K562 (cell line): ENCODE data around the gene KLHL12. TPM values are rescaled to one million over a fixed set of nuclear protein-coding genes. Genes with fewer than 3 reads are reported as not detected.

ENCODE experiments used
- ATAC-seq: fragments of 200-7000 bp; cut with Tn5 transposase; 3 replicates; pipeline ENCODE4 v1.9.1; 2020; ENCODE audit warnings: moderate library complexity
- BruUV-seq: library from RNA; stranded (reverse); fragments of 400-500 nt; replicated peaks from 2 replicates; lab custom pipeline; 2021; lab: Mats Ljungman, UMichigan
- CTCF ChIA-PET: fragments of 300-600 bp; formaldehyde crosslinking; extraction: SDS; loops from one replicate; lab custom pipeline; 2021; ENCODE audit warnings: low intra/inter-chr PET ratio; lab: Yijun Ruan, JAX
- POLR2A ChIA-PET: fragments of 300-600, 350-650 bp; sonication (Branson Sonifier 250); formaldehyde crosslinking; extraction: SDS; loops from one replicate; lab custom pipeline; 2021; ENCODE audit warnings: antibody characterized with exemption, inconsistent platforms; lab: Yijun Ruan, JAX
- DNase-seq, 4 experiments: peaks; one replicate each; pipeline versions ENCODE4 v3.0.0 to v3.0.0-alpha.2; 2011 to 2018; ENCODE audit warnings: low spot score in 3 of 4, mixed read lengths in 3 of 4; ENCODE audit errors: extremely low read depth in 1 of 4
- FAIRE-seq: peaks from 2 replicates; lab custom pipeline; 2011; peaks lifted over from hg19 to GRCh38; lab: Jason Lieb, UNC
- H2AFZ ChIP-seq: 2 replicates; pipeline ENCODE4 v1.6.0; 2011; ENCODE audit warnings: low read depth, low read length, control low read depth, inconsistent platforms
- H3K27ac ChIP-seq: fragments of 200-600 bp; 3 replicates; pipeline ENCODE4 v1.8.0; 2011; ENCODE audit warnings: low read depth, mild to moderate bottlenecking, control low read depth, inconsistent platforms, low read length, moderate library complexity, mixed read lengths; ENCODE audit errors: extremely low read depth
- H3K27me3 ChIP-seq, 2 experiments: fragments of 300-600 bp in 1 of 2; 2 replicates in 1 of 2; 3 replicates in 1 of 2; pipeline versions ENCODE4 v1.6.0 to v1.8.0; 2011; ENCODE audit warnings: inconsistent platforms in 2 of 2, low read length in 2 of 2, mild to moderate bottlenecking in 1 of 2, mixed read lengths in 1 of 2, moderate library complexity in 1 of 2; ENCODE audit not compliant: control insufficient read depth in 2 of 2, insufficient read depth in 2 of 2
- H3K36me3 ChIP-seq: fragments of 300-600 bp; 3 replicates; pipeline ENCODE4 v1.8.0; 2011; ENCODE audit warnings: mild to moderate bottlenecking, low read length, inconsistent platforms; ENCODE audit not compliant: control insufficient read depth, insufficient read depth
- H3K4me1 ChIP-seq, 2 experiments: fragments of 200-600 bp in 1 of 2; replicated peaks in 1 of 2; 2 replicates in 1 of 2; 3 replicates in 1 of 2; pipeline versions ENCODE4 v1.5.1 to v1.8.0; 2011; ENCODE audit warnings: inconsistent platforms in 2 of 2, low read length in 2 of 2, mild to moderate bottlenecking in 1 of 2, mixed read lengths in 1 of 2, moderate library complexity in 1 of 2; ENCODE audit not compliant: control insufficient read depth in 2 of 2, insufficient read depth in 2 of 2
- H3K4me2 ChIP-seq: 2 replicates; pipeline ENCODE4 v1.6.1; 2011; ENCODE audit warnings: low read length, control low read depth, inconsistent platforms, mixed read lengths; ENCODE audit not compliant: insufficient read depth
- H3K4me3 ChIP-seq: fragments of 200-600 bp; sonication (generic), shearing (Covaris generic); 2 replicates; pipeline ENCODE4 v1.5.1; 2016; ENCODE audit warnings: control low read depth, inconsistent platforms
- H3K79me2 ChIP-seq: fragments of 200-600 bp; 3 replicates; pipeline ENCODE4 v1.8.0; 2011; ENCODE audit warnings: low read length, inconsistent platforms; ENCODE audit not compliant: control insufficient read depth, insufficient read depth
- H3K9ac ChIP-seq, 2 experiments: 2 replicates each; pipeline versions ENCODE4 v1.6.0 to v1.6.1; 2011; ENCODE audit warnings: low read depth in 2 of 2, low read length in 2 of 2, control low read depth in 1 of 2, inconsistent platforms in 1 of 2, mild to moderate bottlenecking in 1 of 2, mixed read lengths in 1 of 2; ENCODE audit not compliant: insufficient read depth in 1 of 2
- H3K9me1 ChIP-seq: one replicate; pipeline ENCODE4 v1.6.0; 2011; ENCODE audit warnings: inconsistent platforms, mild to moderate bottlenecking, low read length, moderate library complexity; ENCODE audit not compliant: control insufficient read depth, insufficient read depth
- H3K9me3 ChIP-seq: replicated peaks from 2 replicates; pipeline ENCODE4 v1.5.1; 2011; ENCODE audit warnings: low read depth, low read length, inconsistent platforms; ENCODE audit not compliant: control insufficient read depth, insufficient read depth
- H4K20me1 ChIP-seq: replicated peaks from 2 replicates; pipeline ENCODE4 v1.6.1; 2011; ENCODE audit warnings: low read length, inconsistent platforms, mixed read lengths; ENCODE audit not compliant: control insufficient read depth, insufficient read depth
- CREM ChIP-seq: IDR thresholded peaks from 2 replicates; pipeline ENCODE4 v1.6.1; 2014; ENCODE audit warnings: antibody characterized with exemption, low read depth
- HNRNPK ChIP-seq: fragments of 200-400 bp; formaldehyde crosslinking; IDR thresholded peaks from one replicate; pipeline ENCODE4 v1.6.1; 2018; ENCODE audit warnings: mild to moderate bottlenecking, low read depth, low read length; ENCODE audit not compliant: poor library complexity, severe bottlenecking
- ILK ChIP-seq: fragments of 450-650 bp; IDR thresholded peaks from 2 replicates; pipeline ENCODE4 v1.6.1; 2016; ENCODE audit warnings: missing genetic modification characterization, low read depth, mild to moderate bottlenecking, missing compliant biosample characterization, moderate library complexity, borderline replicate concordance
- SPI1 ChIP-seq: IDR thresholded peaks from 2 replicates; pipeline ENCODE4 v1.6.1; 2011; ENCODE audit warnings: low read depth, low read length, control low read depth, borderline replicate concordance
- WGBS: fragments of 100-300 bp; shearing (Covaris generic); methylation state at CpG from one replicate; pipeline ENCODE4 v1.1.6; 2016; ENCODE audit warnings: low coverage, mixed read lengths; ENCODE audit not compliant: insufficient coverage; ENCODE audit errors: missing lambda C conversion rate; 5-methylcytosine and 5-hydroxymethylcytosine counted together
- in situ Hi-C: fragments of 300-500 bp; cut with MboI; formaldehyde crosslinking; loops from 4 replicates; pipeline ENCODE4 v1.15.0; 2018; ENCODE audit warnings: inconsistent platforms, mixed read lengths
- intact Hi-C: fragments of 100-400 bp; cut with micrococcal nuclease; formaldehyde crosslinking; loops from 2 replicates; pipeline ENCODE4 v1.14.2; 2022
- polyA plus RNA-seq, 8 experiments: library from polyadenylated mRNA; depleted of rRNA in 4 of 8; stranded (reverse) in 5 of 8; unstranded in 3 of 8; fragments of >200 nt; fragmentation: Nextera tagmentation in 2 of 8; fragmentation: Illumina TruSeq in 1 of 8; extraction: Ambion mirVana in 2 of 8; extraction: Trizol in 1 of 8; gene quantifications; 2 replicates each; pipeline versions ENCODE4 v1.2.1 to v1.2.3, GENCODE V29; 2011 to 2014; ENCODE audit warnings: inconsistent platforms in 1 of 8, missing spikeins in 1 of 8
- total RNA-seq, 7 experiments: library from RNA; depleted of rRNA in 6 of 7; stranded (reverse); fragments of >200 nt in 6 of 7; fragmentation: Illumina TruSeq in 2 of 7; extraction: Trizol in 2 of 7; gene quantifications; 2 replicates each; pipeline versions ENCODE4 v1.2.1 to v1.2.3, GENCODE V29; 2011 to 2021; ENCODE audit warnings: low replicate concordance in 1 of 7
- TF ChIP-seq, protein P1 (sequence below): IDR thresholded peaks from 2 replicates; pipeline ENCODE4 v1.6.1; 2011; ENCODE audit not compliant: insufficient read length; ENCODE audit errors: extremely low read depth

Gene KLHL12
- total and polyA plus RNA-seq, 9 of the 15 experiments (the other 6 are each of a cell fraction or from before 2014, with no cell fraction given) = 23.1 to 85.1 (median 35.0) TPM

DNA sequence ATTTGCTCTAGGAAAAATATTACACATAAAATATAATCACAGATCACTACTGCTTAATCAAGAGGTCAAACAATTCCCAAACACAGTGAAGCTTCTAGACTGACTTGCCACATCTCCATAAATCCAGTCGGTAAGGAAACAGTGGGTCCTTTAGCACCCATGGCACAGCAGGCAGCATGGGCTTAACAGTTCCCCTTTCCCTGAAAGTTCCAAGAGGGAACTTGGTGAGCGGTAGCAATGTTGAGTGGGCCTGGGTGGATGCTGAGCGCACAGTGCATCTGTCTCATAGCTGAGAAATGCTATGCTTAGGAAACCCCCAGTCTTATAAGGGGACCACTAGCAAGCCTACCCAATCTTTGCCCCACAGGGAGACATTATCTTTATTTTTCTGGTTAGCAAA lies 47.8 kb upstream of the KLHL12 start:
- Histone ChIP-seq H3K4me1 (no peaks in the 10 kb centered on the region; a peak in 1 of 5 replicates), H3K36me3 (no peaks in the 10 kb centered on the region), H3K79me2 (no peaks in the 10 kb centered on the region), H3K4me2 (no peak overlapping the region), H3K9me1 (no peaks in the 10 kb centered on the region), H3K27me3 (peaks cover 4 to 11% of the 10 kb centered on the region in 2 experiments; a peak in 2 of 5 replicates), H3K4me3 (no peak overlapping the region), H4K20me1 (no peaks in the 10 kb centered on the region), H2AFZ (no peak overlapping the region), H3K9ac (no peak overlapping the region), H3K9me3 (no peaks in the 10 kb centered on the region), H3K27ac (no peak overlapping the region)
- intact Hi-C loops (no loop called here), in situ Hi-C loops (no loop called here)
- WGBS = 7% methylated on average over 3 of the region's 3 CpGs
- POLR2A ChIA-PET = interaction anchor here (1.0 kb wide), 1 partner anchor 20 kb away, joined by 4 read pairs; no protein-coding TSS in a partner anchor
- TF ChIP-seq CREM (no peak), SPI1 (peak; percentile 28; the same call in 1 of the 2 replicates), HNRNPK (no peak), ILK (tag) (no peak)
- TF ChIP-seq, protein P1, sequence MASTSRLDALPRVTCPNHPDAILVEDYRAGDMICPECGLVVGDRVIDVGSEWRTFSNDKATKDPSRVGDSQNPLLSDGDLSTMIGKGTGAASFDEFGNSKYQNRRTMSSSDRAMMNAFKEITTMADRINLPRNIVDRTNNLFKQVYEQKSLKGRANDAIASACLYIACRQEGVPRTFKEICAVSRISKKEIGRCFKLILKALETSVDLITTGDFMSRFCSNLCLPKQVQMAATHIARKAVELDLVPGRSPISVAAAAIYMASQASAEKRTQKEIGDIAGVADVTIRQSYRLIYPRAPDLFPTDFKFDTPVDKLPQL = no peak
- no TSS peak for BruUV-seq
- DNase-seq (no peak), FAIRE-seq (no peak), ATAC-seq (no peak; the same call in 2 of the 3 replicates)
- CTCF ChIA-PET = no interaction called here
